GM12891 (cell line): ENCODE data around the gene PLEKHG1.

Experiments used
- DNase-seq: peaks from one replicate; pipeline ENCODE4 v3.0.0; 2011; ENCODE audit warnings: low spot score; ENCODE audit not compliant: insufficient read length
- FAIRE-seq: peaks from 2 replicates; lab custom pipeline; 2011; peaks lifted over from hg19 to GRCh38; lab: Jason Lieb, UNC
- PAX5 ChIP-seq: IDR thresholded peaks from 2 replicates; pipeline ENCODE4 v1.6.1; 2011; ENCODE audit warnings: low read length, moderate library complexity, mild to moderate bottlenecking; ENCODE audit not compliant: insufficient read depth, severe bottlenecking
- POLR2A ChIP-seq: IDR thresholded peaks from 2 replicates; pipeline ENCODE4 v1.6.1; 2011; ENCODE audit warnings: low read depth, low read length, control low read depth
- POLR2AphosphoS5 ChIP-seq: IDR thresholded peaks from 2 replicates; pipeline ENCODE4 v1.6.1; 2011; ENCODE audit warnings: low read depth, low read length, control low read depth
- POU2F2 ChIP-seq: IDR thresholded peaks from 2 replicates; pipeline ENCODE4 v1.6.1; 2011; ENCODE audit warnings: low read depth, mild to moderate bottlenecking, control low read depth, low read length, moderate library complexity
- SPI1 ChIP-seq: IDR thresholded peaks from 2 replicates; pipeline ENCODE4 v1.6.1; 2011; ENCODE audit warnings: low read depth, low read length, control low read depth
- TAF1 ChIP-seq: IDR thresholded peaks from 2 replicates; pipeline ENCODE4 v1.6.1; 2011; ENCODE audit warnings: low read depth, low read length, control low read depth

PLEKHG1 gene

DNA sequence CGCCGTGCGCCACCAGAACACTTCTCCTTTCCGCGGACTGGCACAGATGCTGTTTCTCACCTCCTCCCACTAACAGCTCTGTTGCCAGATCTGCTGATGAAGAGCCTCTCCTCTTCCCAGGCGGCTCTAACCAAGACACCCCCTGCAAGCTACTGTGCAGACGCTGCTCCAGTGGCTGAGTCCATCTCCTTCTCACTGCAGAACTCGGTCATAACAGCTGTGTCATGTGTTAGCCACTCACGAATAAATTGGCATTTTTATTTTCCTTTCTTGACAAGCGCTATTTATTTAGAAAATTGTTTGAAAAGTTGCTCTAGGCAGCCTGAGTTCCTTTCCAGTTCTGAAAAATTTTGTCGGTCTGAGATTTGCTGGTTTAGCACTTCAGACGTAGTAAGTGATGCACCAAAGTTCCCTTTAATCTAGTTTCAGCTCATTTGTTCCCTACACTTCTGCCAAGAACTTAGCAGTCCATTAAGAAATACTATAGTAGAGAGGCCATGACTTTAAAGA lies 12.8 kb upstream of the PLEKHG1 start:
- TF ChIP-seq SPI1 (no peak), PAX5 (no peak), TAF1 (no peak), POLR2AphosphoS5 (no peak), POLR2A (no peak), POU2F2 (no peak)
- no peak for FAIRE-seq
- DNase-seq = no peak

- TF ChIP-seq POLR2A (no peak), SPI1 (no peak), POU2F2 (no peak), TAF1 (no peak), POLR2AphosphoS5 (no peak)
- FAIRE-seq = no peak
- DNase-seq = no peak
These were observed 12.0 kb upstream of the PLEKHG1 start for GRCh38 chr6:150587637-150588036.

- DNase-seq = no peak
These were observed 10.7 kb upstream of the PLEKHG1 start for GRCh38 chr6:150588888-150589499.

DNA sequence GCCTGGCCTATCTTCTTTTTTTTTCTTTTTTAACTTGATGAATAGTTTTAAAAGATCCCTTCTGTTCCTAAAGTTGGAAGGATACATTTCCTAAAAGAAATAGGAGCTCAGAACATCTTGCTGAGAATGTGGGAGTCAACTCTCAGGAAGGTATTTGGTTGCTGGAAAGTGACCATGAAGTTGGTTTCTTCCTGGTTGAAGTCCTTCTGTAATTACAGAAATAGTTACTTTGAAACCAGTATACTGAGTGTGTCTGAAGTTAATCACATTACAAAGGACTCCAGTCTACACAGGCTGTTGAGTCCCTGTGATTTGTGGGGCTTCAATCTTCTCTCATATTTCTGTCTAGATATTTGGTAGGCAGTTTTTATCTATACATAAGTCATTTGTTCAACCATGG lies 9.8 kb upstream of the PLEKHG1 start:
- DNase-seq = no peak
- TF ChIP-seq POLR2A = no peak
- no peak for FAIRE-seq

More at GRCh38 chr6:150588888-150589499, 10.7 kb upstream of the PLEKHG1 start:
- TF ChIP-seq TAF1 (no peak), POU2F2 (no peak), PAX5 (no peak), SPI1 (no peak), POLR2A (no peak), POLR2AphosphoS5 (no peak)
- no peak for FAIRE-seq

GRCh38 chr6:150590446-150590845 lies 9.2 kb upstream of the PLEKHG1 start:
- FAIRE-seq (no peak), DNase-seq (no peak)
- TF ChIP-seq POU2F2 (no peak), TAF1 (no peak), POLR2A (no peak)

DNA sequence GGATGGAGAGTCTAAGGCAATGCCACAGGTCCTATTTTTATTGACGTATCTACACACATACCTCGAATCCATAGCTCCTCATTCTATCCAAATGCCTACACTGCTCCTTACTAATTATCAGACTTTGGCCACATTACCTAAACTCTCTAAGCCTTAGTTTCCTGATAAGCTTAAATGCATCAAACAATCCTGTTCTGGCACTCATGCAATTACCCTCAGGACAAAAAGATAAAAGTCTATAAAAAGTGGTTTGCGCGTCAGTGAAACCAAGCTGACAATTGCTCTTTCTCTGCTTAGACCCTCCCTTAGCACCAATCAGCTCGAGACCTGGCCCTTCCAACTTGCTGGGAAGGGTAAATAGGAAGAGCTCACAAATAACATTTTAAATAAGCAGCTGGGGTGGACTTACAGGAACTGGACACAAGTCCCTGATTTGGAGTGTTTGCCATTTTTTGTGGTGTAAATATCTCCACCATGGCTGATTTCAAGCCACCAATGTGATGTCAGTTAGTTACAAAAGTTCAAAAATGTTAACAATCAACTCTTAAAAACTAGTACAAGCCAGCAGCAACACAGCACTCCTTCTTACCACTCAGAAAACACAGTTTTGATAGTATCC lies 7.2 kb upstream of the PLEKHG1 start:
- DNase-seq (no peak), FAIRE-seq (no peak)
- TF ChIP-seq TAF1 (no peak), PAX5 (no peak), POU2F2 (no peak), SPI1 (no peak), POLR2A (no peak), POLR2AphosphoS5 (no peak)

DNA sequence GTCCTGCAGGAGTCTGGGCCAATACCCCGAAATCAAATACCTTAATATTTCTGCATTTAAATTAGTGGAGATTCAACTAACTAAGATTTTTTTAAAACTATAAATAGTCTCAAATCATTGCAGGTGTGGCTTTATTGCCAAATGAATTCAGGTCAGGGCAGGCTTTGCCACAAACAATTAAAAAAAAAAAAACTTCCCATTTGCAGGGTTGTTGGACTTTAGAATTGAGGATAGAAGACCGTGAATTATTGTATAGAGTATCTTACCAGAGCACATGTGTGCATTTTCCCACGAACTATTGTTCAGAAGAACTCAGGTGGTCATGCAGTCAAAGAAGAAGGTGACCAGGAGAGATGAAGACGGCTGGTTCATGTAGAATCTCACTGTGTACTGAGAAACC lies 6.6 kb upstream of the PLEKHG1 start:
- no peak for TF ChIP-seq TAF1
- no peak for TF ChIP-seq POU2F2
- TF ChIP-seq SPI1 = no peak
- TF ChIP-seq PAX5 = no peak
- TF ChIP-seq POLR2A = no peak
- TF ChIP-seq POLR2AphosphoS5 = no peak
- no peak for FAIRE-seq
- DNase-seq = no peak

- TF ChIP-seq POLR2A (no peak), SPI1 (no peak), TAF1 (no peak), POLR2AphosphoS5 (no peak), POU2F2 (no peak), PAX5 (no peak)
- no peak for FAIRE-seq
- no peak for DNase-seq
These were observed 3.2 kb upstream of the PLEKHG1 start for GRCh38 chr6:150596439-150596838.

GRCh38 chr6:150598401-150598800 lies 1.3 kb upstream of the PLEKHG1 start:
- FAIRE-seq = no peak
- DNase-seq = no peak

DNA sequence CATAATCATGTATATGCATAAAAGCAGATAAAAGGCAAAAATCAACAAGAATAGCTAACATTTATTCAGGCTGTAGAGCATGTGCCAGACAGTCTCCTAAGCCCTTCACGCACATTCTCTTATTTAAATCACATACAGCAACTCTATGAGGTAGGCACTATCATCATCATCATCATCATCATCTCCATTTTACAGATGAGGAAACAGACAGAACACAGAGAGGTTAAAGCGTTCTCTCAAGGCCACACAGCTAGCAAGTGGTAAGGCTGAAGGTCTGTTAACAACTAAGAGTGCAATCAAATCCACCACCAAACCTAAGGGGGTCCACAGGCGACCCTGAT lies 857 bp upstream of the PLEKHG1 start:
- TF ChIP-seq SPI1 = no peak
- no peak for TF ChIP-seq POLR2A
- TF ChIP-seq POU2F2 = no peak
- TF ChIP-seq POLR2AphosphoS5 = no peak
- TF ChIP-seq TAF1 = no peak
- TF ChIP-seq PAX5 = no peak
- DNase-seq = no peak

More at GRCh38 chr6:150598401-150598800, 1.3 kb upstream of the PLEKHG1 start:
- TF ChIP-seq POU2F2 = no peak
- TF ChIP-seq PAX5 = no peak
- no peak for TF ChIP-seq SPI1
- no peak for TF ChIP-seq POLR2AphosphoS5
- TF ChIP-seq TAF1 = no peak

More for the DNA sequence above, 857 bp upstream of the PLEKHG1 start:
- no peak for FAIRE-seq
